Mesenchymal stem cell (in vitro differentiated cells and primary cell): ENCODE data around the gene PTPN7.
A peak's percentile ranks its signal among the peaks of the same experiment; 100 is the strongest.

Source experiments
- DNase-seq: peaks from one replicate; pipeline ENCODE4 v3.0.0-alpha.2; 2013
- H2AFZ ChIP-seq: one replicate; pipeline ENCODE4 v1.6.1; 2013; ENCODE audit warnings: low read depth, mild to moderate bottlenecking, control low read depth, inconsistent platforms, low read length, moderate library complexity
- H2AK5ac ChIP-seq: 2 replicates; pipeline ENCODE4 v1.6.1; 2013; ENCODE audit warnings: low read length, moderate library complexity, mild to moderate bottlenecking, inconsistent platforms; ENCODE audit not compliant: severe bottlenecking
- H2BK120ac ChIP-seq: one replicate; pipeline ENCODE4 v1.6.1; 2013; ENCODE audit warnings: low read depth, mild to moderate bottlenecking, inconsistent platforms, low read length, moderate library complexity
- H2BK12ac ChIP-seq, 2 experiments: one replicate each; pipeline ENCODE4 v1.6.1; 2013; ENCODE audit warnings: inconsistent platforms in 2 of 2, low read length in 2 of 2, mild to moderate bottlenecking in 2 of 2, moderate library complexity in 2 of 2, control low read depth in 1 of 2
- H2BK15ac ChIP-seq: one replicate; pipeline ENCODE4 v1.6.1; 2013; ENCODE audit warnings: mild to moderate bottlenecking, low read depth, inconsistent platforms; ENCODE audit not compliant: poor library complexity, severe bottlenecking
- H2BK5ac ChIP-seq: 2 replicates; pipeline ENCODE4 v1.6.1; 2013; ENCODE audit warnings: low read depth, mild to moderate bottlenecking, low read length, control low read depth, inconsistent platforms; ENCODE audit not compliant: poor library complexity, severe bottlenecking
- H3K14ac ChIP-seq, 2 experiments: one replicate each; pipeline ENCODE4 v1.6.1; 2013; ENCODE audit warnings: inconsistent platforms in 2 of 2, low read length in 2 of 2, control low read depth in 1 of 2, mild to moderate bottlenecking in 1 of 2, moderate library complexity in 1 of 2
- H3K18ac ChIP-seq, 2 experiments: one replicate each; pipeline ENCODE4 v1.6.1; 2013; ENCODE audit warnings: inconsistent platforms in 2 of 2, low read length in 2 of 2, control low read depth in 1 of 2, low read depth in 1 of 2, mild to moderate bottlenecking in 1 of 2
- H3K23ac ChIP-seq, 2 experiments: one replicate each; pipeline ENCODE4 v1.6.1; 2013; ENCODE audit warnings: inconsistent platforms in 2 of 2, low read length in 2 of 2, mild to moderate bottlenecking in 2 of 2, moderate library complexity in 2 of 2, control low read depth in 1 of 2
- H3K27ac ChIP-seq: 2 replicates; pipeline ENCODE4 v1.5.1; 2013; ENCODE audit warnings: mild to moderate bottlenecking, moderate library complexity, low read length, control low read depth, inconsistent platforms; ENCODE audit not compliant: poor library complexity, severe bottlenecking
- H3K27me3 ChIP-seq, 2 experiments: 2 replicates each; pipeline versions ENCODE4 v1.6.1 to v1.7.0; 2013; ENCODE audit warnings: low read length in 2 of 2, mild to moderate bottlenecking in 2 of 2, moderate library complexity in 2 of 2, control low read depth in 1 of 2, inconsistent platforms in 1 of 2; ENCODE audit not compliant: control insufficient read depth in 1 of 2, insufficient read depth in 1 of 2
- H3K36me3 ChIP-seq, 2 experiments: 2 replicates each; pipeline versions ENCODE4 v1.6.1 to v1.7.0; 2013; ENCODE audit warnings: low read length in 2 of 2, control low read depth in 1 of 2, inconsistent platforms in 1 of 2, low read depth in 1 of 2, mild to moderate bottlenecking in 1 of 2; ENCODE audit not compliant: insufficient read depth in 2 of 2, control insufficient read depth in 1 of 2
- H3K4ac ChIP-seq, 2 experiments: one replicate each; pipeline ENCODE4 v1.6.1; 2013; ENCODE audit warnings: inconsistent platforms in 2 of 2, low read length in 2 of 2, mild to moderate bottlenecking in 2 of 2, moderate library complexity in 2 of 2, control low read depth in 1 of 2, low read depth in 1 of 2
- H3K4me1 ChIP-seq: 2 replicates; pipeline ENCODE4 v1.6.1; 2013; ENCODE audit warnings: low read depth, low read length, control low read depth; ENCODE audit not compliant: control insufficient read depth, insufficient read depth
- H3K4me2 ChIP-seq: 2 replicates; pipeline ENCODE4 v1.6.1; 2013; ENCODE audit warnings: low read length, mild to moderate bottlenecking, inconsistent platforms; ENCODE audit not compliant: poor library complexity, severe bottlenecking
- H3K4me3 ChIP-seq, 2 experiments: 2 replicates each; pipeline versions ENCODE4 v1.5.1 to v1.7.0; 2013; ENCODE audit warnings: low read length in 2 of 2, mild to moderate bottlenecking in 2 of 2, control low read depth in 1 of 2, low read depth in 1 of 2; ENCODE audit not compliant: insufficient read depth in 1 of 2
- H3K79me1 ChIP-seq: replicated peaks from 2 replicates; pipeline ENCODE4 v1.6.1; 2013; ENCODE audit warnings: mild to moderate bottlenecking, control low read depth, low read length, inconsistent platforms; ENCODE audit not compliant: poor library complexity, severe bottlenecking
- H3K9ac ChIP-seq: 2 replicates; pipeline ENCODE4 v1.7.0; 2013; ENCODE audit warnings: mild to moderate bottlenecking, low read length, moderate library complexity
- H3K9me3 ChIP-seq: 2 replicates; pipeline ENCODE4 v1.7.0; 2013; ENCODE audit warnings: mild to moderate bottlenecking, low read length; ENCODE audit not compliant: control insufficient read depth
- H4K8ac ChIP-seq: one replicate; pipeline ENCODE4 v1.6.1; 2013; ENCODE audit warnings: inconsistent platforms, mild to moderate bottlenecking, low read length, moderate library complexity
- H4K91ac ChIP-seq: one replicate; pipeline ENCODE4 v1.6.1; 2013; ENCODE audit warnings: mild to moderate bottlenecking, low read length, inconsistent platforms
- WGBS: methylation state at CpG from one replicate; pipeline ENCODE4 v1.1.7; 2013; ENCODE audit warnings: mixed read lengths; 5-methylcytosine and 5-hydroxymethylcytosine counted together

Gene PTPN7

GRCh38 chr1:202154148-202154765, 6.1 kb downstream of the PTPN7 start:
- Histone ChIP-seq H3K14ac (no peak overlapping the region), H3K27ac (no peak overlapping the region), H2BK5ac (no peak overlapping the region), H3K9ac (peak overlapping the region; percentile 31), H3K4me1 (peaks cover 7% of the 10 kb centered on the region), H3K4ac (no peak overlapping the region), H3K23ac (no peak overlapping the region), H2BK12ac (no peak overlapping the region), H3K4me2 (no peak overlapping the region), H2BK120ac (no peak overlapping the region), H2AFZ (no peak overlapping the region), H3K79me1 (no peaks in the 10 kb centered on the region), H2AK5ac (no peak overlapping the region), H3K18ac (no peak overlapping the region), H3K27me3 (peaks cover 0 to 31% of the 10 kb centered on the region in 2 experiments), H3K4me3 (no peak overlapping the region), H3K9me3 (no peaks in the 10 kb centered on the region), H2BK15ac (no peak overlapping the region), H3K36me3 (no peaks in the 10 kb centered on the region), H4K91ac (no peak overlapping the region), H4K8ac (no peak overlapping the region)
- DNase-seq = no peak
- 91% methylated on average over 7 of the region's 10 CpGs for WGBS

GRCh38 chr1:202153284-202153683, 7.1 kb downstream of the PTPN7 start:
- no peaks in the 10 kb centered on the region for H3K9me3 ChIP-seq
- H3K27me3 ChIP-seq = peaks cover 0 to 28% of the 10 kb centered on the region in 2 experiments
- no peak overlapping the region for H3K18ac ChIP-seq
- H3K4me3 ChIP-seq = no peak overlapping the region
- no peak overlapping the region for H3K23ac ChIP-seq
- H4K8ac ChIP-seq = no peak overlapping the region
- peaks cover 7% of the 10 kb centered on the region for H3K4me1 ChIP-seq
- no peak overlapping the region for H2AFZ ChIP-seq
- no peak overlapping the region for H3K14ac ChIP-seq
- H3K4ac ChIP-seq = no peak overlapping the region
- no peak overlapping the region for H3K4me2 ChIP-seq
- no peaks in the 10 kb centered on the region for H3K79me1 ChIP-seq
- WGBS = 91% methylated on average over 4 of the region's 4 CpGs
- H2BK120ac ChIP-seq = no peak overlapping the region
- no peak overlapping the region for H3K9ac ChIP-seq
- H3K27ac ChIP-seq = no peak overlapping the region
- H4K91ac ChIP-seq = no peak overlapping the region
- no peak overlapping the region for H2BK5ac ChIP-seq
- no peaks in the 10 kb centered on the region for H3K36me3 ChIP-seq
- no peak overlapping the region for H2BK15ac ChIP-seq
- no peak overlapping the region for H2BK12ac ChIP-seq
- H2AK5ac ChIP-seq = no peak overlapping the region
- no peak for DNase-seq

- Histone ChIP-seq H3K14ac (no peak overlapping the region), H2AFZ (no peak overlapping the region), H3K27me3 (peaks cover 0 to 22% of the 10 kb centered on the region in 2 experiments), H3K36me3 (no peaks in the 10 kb centered on the region), H4K91ac (no peak overlapping the region), H3K9me3 (no peaks in the 10 kb centered on the region), H3K27ac (no peak overlapping the region), H2BK120ac (no peak overlapping the region), H2BK5ac (no peak overlapping the region), H3K79me1 (no peaks in the 10 kb centered on the region), H3K23ac (no peak overlapping the region), H2AK5ac (no peak overlapping the region), H3K4me2 (no peak overlapping the region), H3K4ac (no peak overlapping the region), H2BK12ac (no peak overlapping the region), H3K9ac (no peak overlapping the region), H3K4me1 (peaks cover 7% of the 10 kb centered on the region), H3K18ac (no peak overlapping the region), H3K4me3 (no peak overlapping the region), H4K8ac (no peak overlapping the region), H2BK15ac (no peak overlapping the region)
- WGBS = 86% methylated on average over 10 of the region's 10 CpGs
- no peak for DNase-seq
Observed at GRCh38 chr1:202152399-202152798, 8.0 kb downstream of the PTPN7 start.

GRCh38 chr1:202151045-202151444, 9.4 kb downstream of the PTPN7 start:
- no peaks in the 10 kb centered on the region for H3K36me3 ChIP-seq
- WGBS = 80% methylated on average over 2 of the region's 2 CpGs
- no peak overlapping the region for H4K8ac ChIP-seq
- H2BK12ac ChIP-seq = no peak overlapping the region
- no peak overlapping the region for H3K4me3 ChIP-seq
- H3K4me1 ChIP-seq = peaks cover 7% of the 10 kb centered on the region
- no peak overlapping the region for H2BK5ac ChIP-seq
- H3K18ac ChIP-seq = no peak overlapping the region
- no peak overlapping the region for H2BK120ac ChIP-seq
- H3K4me2 ChIP-seq = no peak overlapping the region
- H3K9ac ChIP-seq = no peak overlapping the region
- no peak overlapping the region for H3K23ac ChIP-seq
- H2BK15ac ChIP-seq = no peak overlapping the region
- H3K27ac ChIP-seq = no peak overlapping the region
- peaks cover 0 to 20% of the 10 kb centered on the region in 2 experiments for H3K27me3 ChIP-seq
- no peak overlapping the region for H4K91ac ChIP-seq
- H3K14ac ChIP-seq = no peak overlapping the region
- H3K79me1 ChIP-seq = no peaks in the 10 kb centered on the region
- H2AK5ac ChIP-seq = no peak overlapping the region
- no peaks in the 10 kb centered on the region for H3K9me3 ChIP-seq
- no peak for DNase-seq
- no peak overlapping the region for H2AFZ ChIP-seq
- H3K4ac ChIP-seq = no peak overlapping the region
